GM19043 (cell line): ENCODE results near the gene RHBDF1.

Experiments used
- ATAC-seq: cut with Tn5 transposase; IDR thresholded peaks from one replicate; pipeline ENCODE4 v1.9.1; 2021; ENCODE audit warnings: low read depth; ENCODE audit not compliant: unreplicated experiment

RHBDF1 gene

GRCh38 chr16:72561-73548 lies at the start of gene RHBDF1:
TSS of gene RHBDF1 (minus strand) at chr16:72631. CDS start at chr16:65015, 7,616 bp downstream.
- ATAC-seq, result no peak

GRCh38 chr16:120756-121155 lies 48.3 kb upstream of the RHBDF1 start:
- no peak for ATAC-seq

GRCh38 chr16:119835-120491 lies 47.5 kb upstream of the RHBDF1 start:
- ATAC-seq, result no peak

GRCh38 chr16:119295-119694 lies 46.9 kb upstream of the RHBDF1 start:
- no peak for ATAC-seq

- ATAC-seq, result no peak
These were observed 46.4 kb upstream of the RHBDF1 start for GRCh38 chr16:118857-119256.

- ATAC-seq, result no peak
These were observed 45.2 kb upstream of the RHBDF1 start for GRCh38 chr16:117379-118365.

- ATAC-seq, result no peak
These were observed 43.6 kb upstream of the RHBDF1 start for GRCh38 chr16:116015-116414.

GRCh38 chr16:114327-114726 lies 41.9 kb upstream of the RHBDF1 start:
- ATAC-seq, result no peak

- ATAC-seq, result no peak
These were observed 39.9 kb upstream of the RHBDF1 start for GRCh38 chr16:112153-112840.

- no peak for ATAC-seq
These were observed 34.3 kb upstream of the RHBDF1 start for GRCh38 chr16:106623-107324.

GRCh38 chr16:105521-105920 lies 33.1 kb upstream of the RHBDF1 start:
- ATAC-seq, result no peak

- no peak for ATAC-seq
These were observed 32.5 kb upstream of the RHBDF1 start for GRCh38 chr16:104928-105327.

- no peak for ATAC-seq
These were observed 31.9 kb upstream of the RHBDF1 start for GRCh38 chr16:104355-104754.

- ATAC-seq, result no peak
These were observed 29.8 kb upstream of the RHBDF1 start for GRCh38 chr16:102060-102855.

- ATAC-seq, result no peak
These were observed 29.2 kb upstream of the RHBDF1 start for GRCh38 chr16:101586-101985.

GRCh38 chr16:100989-101388 lies 28.6 kb upstream of the RHBDF1 start:
- no peak for ATAC-seq

- no peak for ATAC-seq
These were observed 25.4 kb upstream of the RHBDF1 start for GRCh38 chr16:97822-98221.

- peak; percentile 74 for ATAC-seq
These were observed 24.5 kb upstream of the RHBDF1 start for GRCh38 chr16:96935-97381.

GRCh38 chr16:94918-95265 lies 22.5 kb upstream of the RHBDF1 start:
- ATAC-seq, result no peak
